ENCODE data around the gene METTL24. TPM values are rescaled to one million over a fixed set of nuclear protein-coding genes. Genes with fewer than 3 reads are reported as not detected.
A peak's percentile ranks its signal among the peaks of the same experiment; 100 is the strongest.

METTL24 gene
- total RNA-seq, 2 experiments from 2014 or later: not detected

DNA sequence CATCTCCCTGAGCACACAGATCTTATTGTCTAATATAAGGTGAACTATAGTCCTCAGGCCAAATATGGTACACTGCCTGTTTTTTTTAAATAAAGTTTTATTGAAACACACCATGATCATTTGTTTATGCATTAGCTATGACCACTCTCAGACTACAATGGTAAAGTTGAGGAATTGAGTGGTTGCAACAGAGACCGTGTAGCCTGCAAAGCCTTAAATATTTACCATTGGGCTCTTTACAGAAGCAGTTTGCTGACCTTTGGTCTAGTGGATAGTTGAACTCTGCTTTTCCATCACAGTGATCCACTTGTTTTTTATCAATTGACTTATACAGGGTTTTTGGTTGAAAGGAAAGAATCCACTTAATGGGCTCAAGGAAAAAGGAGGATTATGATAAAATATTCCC, 27.3 kb upstream of the METTL24 start:
- POLR2A ChIA-PET: no interaction called here
- no peak overlapping the region for H3K27ac Mint-ChIP-seq
- no peak overlapping the region for H3K4me3 Mint-ChIP-seq

DNA sequence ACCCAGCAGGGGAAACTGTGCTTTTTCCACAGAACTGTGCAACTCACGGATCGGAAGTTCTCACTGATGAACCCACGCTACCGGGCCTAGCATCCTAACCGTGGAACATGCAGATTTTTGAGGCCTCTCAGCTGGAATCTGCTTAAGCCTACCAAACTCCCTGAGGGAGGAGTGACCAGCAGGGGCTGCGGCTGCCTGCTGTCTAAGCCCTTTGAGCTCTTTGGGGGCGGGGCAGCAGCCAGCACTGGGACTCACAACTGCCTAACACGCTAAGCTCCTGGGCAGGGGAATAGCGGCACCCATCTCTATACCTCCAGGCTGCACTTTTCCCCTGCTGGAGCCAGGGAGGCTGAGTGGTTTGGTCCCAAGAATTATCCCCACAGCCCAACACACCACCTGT, 20.4 kb upstream of the METTL24 start:
- H3K4me3 Mint-ChIP-seq: no peak overlapping the region
- peaks cover 5% of the 10 kb centered on the region for H3K9me3 Mint-ChIP-seq
- no peaks in the 10 kb centered on the region for H3K4me1 Mint-ChIP-seq
- no peaks in the 10 kb centered on the region for H3K36me3 Mint-ChIP-seq (ENCODE audit: low read depth)
- CTCF ChIA-PET: interaction anchor here (0.6 kb wide), 1 partner anchor 39 kb away, joined by 3 read pairs; no protein-coding TSS in a partner anchor
- DNase-seq: no peak
- POLR2A ChIA-PET: no interaction called here
- no peak overlapping the region for H3K27ac Mint-ChIP-seq
- peaks cover 7% of the 10 kb centered on the region for H3K27me3 Mint-ChIP-seq

More for the DNA sequence above, 27.3 kb upstream of the METTL24 start:
- DNase-seq: no peak
- CTCF ChIA-PET: no interaction called here
- Mint-ChIP-seq H3K27me3 (peaks cover 5% of the 10 kb centered on the region), H3K9me3 (peaks cover 5% of the 10 kb centered on the region), H3K36me3 (ENCODE audit: low read depth) (no peaks in the 10 kb centered on the region), H3K4me1 (peaks cover 16% of the 10 kb centered on the region)

DNA sequence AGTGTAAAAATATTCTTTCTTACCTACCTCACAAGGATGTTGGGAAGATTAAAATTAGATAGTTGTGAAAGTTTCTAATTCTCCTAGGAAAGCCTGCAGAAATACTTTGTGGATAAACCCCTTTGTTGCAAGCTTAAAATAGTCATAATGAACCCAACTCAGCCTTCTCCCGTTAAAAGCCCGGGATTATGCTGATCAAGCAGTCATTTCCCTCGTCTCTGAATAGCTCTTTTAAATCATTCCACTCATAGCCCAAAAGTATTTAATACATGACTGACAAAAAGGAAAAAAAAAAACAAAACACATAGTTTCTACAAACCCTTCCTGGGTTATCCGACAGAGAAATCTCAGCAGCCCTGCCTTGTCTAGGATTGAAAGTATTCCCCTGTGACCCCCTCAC, 10.9 kb upstream of the METTL24 start:
- ChIA-PET CTCF (no interaction called here), POLR2A (interaction anchor here (0.6 kb wide), 1 partner anchor 22 kb away, joined by 3 read pairs; no protein-coding TSS in a partner anchor)
- no peak overlapping the region for H3K4me3 Mint-ChIP-seq
- DNase-seq: no peak
- peaks cover 16% of the 10 kb centered on the region for H3K4me1 Mint-ChIP-seq
- H3K27ac Mint-ChIP-seq: no peak overlapping the region
- H3K9me3 Mint-ChIP-seq: no peaks in the 10 kb centered on the region
- H3K36me3 Mint-ChIP-seq (ENCODE audit: low read depth): no peaks in the 10 kb centered on the region
- H3K27me3 Mint-ChIP-seq: peaks cover 10% of the 10 kb centered on the region

DNA sequence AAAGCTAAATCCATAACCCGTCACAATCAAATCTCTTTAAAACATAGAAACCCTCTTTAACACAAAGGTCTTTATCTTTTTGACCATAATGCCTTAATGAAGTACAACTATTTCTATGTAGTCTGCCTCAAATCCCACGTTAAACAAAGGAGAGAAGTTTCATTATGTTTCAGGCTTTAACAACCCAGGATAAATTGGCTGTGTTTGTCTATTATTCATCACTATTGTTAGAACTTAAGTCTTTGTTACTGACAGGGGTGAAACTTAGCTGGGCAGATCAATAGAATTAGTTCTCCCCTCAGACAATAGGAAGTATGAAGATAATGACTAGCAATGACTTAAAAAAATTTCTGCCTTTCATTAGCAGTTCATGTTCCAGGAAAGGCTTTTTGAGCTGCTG, 10.1 kb upstream of the METTL24 start:
- CTCF ChIA-PET: no interaction called here

DNA sequence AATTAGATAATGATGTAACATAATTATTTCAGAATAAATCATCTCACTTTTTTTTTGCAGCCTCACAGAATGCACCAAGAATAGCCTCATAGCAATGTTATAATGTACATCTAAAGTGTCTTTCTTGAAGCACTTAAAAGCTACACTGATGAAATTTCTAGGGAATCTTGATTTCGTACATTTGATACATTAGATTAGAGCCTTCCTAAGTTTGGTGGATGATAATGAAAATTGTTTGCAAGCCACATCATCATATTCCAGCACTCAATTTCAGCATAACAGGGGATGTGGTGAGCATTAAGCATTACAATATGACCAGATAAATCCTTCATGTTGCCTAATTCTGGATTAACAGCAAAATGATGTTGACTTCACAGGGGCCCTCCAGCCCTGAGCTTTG, 9.7 kb upstream of the METTL24 start:
- ChIA-PET CTCF (no interaction called here), POLR2A (no interaction called here)
- no peaks in the 10 kb centered on the region for H3K9me3 Mint-ChIP-seq
- H3K36me3 Mint-ChIP-seq (ENCODE audit: low read depth): no peaks in the 10 kb centered on the region
- H3K27ac Mint-ChIP-seq: no peak overlapping the region
- H3K4me1 Mint-ChIP-seq: peaks cover 16% of the 10 kb centered on the region
- H3K27me3 Mint-ChIP-seq: peaks cover 10% of the 10 kb centered on the region
- no peak for DNase-seq
- H3K4me3 Mint-ChIP-seq: no peak overlapping the region

More for the DNA sequence above, 10.1 kb upstream of the METTL24 start:
- Mint-ChIP-seq H3K36me3 (ENCODE audit: low read depth) (no peaks in the 10 kb centered on the region), H3K27ac (no peak overlapping the region), H3K9me3 (no peaks in the 10 kb centered on the region), H3K4me3 (no peak overlapping the region), H3K27me3 (peaks cover 10% of the 10 kb centered on the region), H3K4me1 (peaks cover 16% of the 10 kb centered on the region)
- no peak for DNase-seq
- POLR2A ChIA-PET: interaction anchor here (0.6 kb wide), 1 partner anchor 22 kb away, joined by 3 read pairs; no protein-coding TSS in a partner anchor

DNA sequence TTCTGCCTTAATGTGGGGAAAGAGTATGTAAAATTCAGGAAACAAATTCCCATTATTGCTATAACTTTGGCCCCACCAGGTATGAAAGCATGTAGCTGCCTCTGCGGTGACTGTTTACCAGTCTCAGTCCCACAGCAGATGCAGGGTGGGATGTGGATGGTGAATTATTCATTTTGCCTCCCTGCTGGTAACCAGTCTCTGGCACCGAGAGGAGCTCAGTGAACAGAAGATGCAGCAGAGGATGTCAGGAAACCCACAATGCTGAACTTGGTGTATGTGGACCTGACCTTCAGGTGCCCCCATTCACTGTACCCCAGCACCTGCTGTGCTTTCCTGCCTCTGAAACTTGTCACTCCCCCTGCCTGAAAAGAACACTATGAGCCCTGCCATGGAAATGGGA, 8.8 kb upstream of the METTL24 start:
- Mint-ChIP-seq H3K9me3 (no peaks in the 10 kb centered on the region), H3K36me3 (ENCODE audit: low read depth) (no peaks in the 10 kb centered on the region), H3K4me3 (no peak overlapping the region), H3K4me1 (peaks cover 16% of the 10 kb centered on the region), H3K27ac (no peak overlapping the region), H3K27me3 (peaks cover 12% of the 10 kb centered on the region)
- ChIA-PET POLR2A (no interaction called here), CTCF (no interaction called here)
- no peak for DNase-seq

DNA sequence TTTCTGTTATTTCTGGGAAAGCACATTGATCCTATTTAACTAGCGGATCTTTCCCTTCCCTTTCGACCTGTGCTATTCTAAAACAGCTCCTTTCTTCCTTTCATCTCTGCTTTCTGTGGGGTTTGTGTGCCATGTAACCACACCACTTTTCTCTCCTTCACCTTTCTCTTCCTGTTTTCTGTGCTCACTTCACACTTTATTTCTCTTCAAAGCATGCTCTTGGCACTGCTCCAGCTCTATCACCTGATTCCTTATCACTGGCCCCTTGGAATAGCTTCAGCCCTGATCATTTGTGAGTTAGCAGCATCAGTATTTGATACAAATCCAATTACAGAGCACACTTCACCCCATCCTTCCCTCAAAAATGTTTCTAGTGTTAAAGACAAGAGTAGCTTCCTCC, 8.1 kb upstream of the METTL24 start:
- ChIA-PET CTCF (interaction anchor here (1.1 kb wide), 1 partner anchor 21 kb away, joined by 3 read pairs; no protein-coding TSS in a partner anchor), POLR2A (no interaction called here)
- no peak overlapping the region for H3K27ac Mint-ChIP-seq
- DNase-seq: no peak
- H3K4me1 Mint-ChIP-seq: peaks cover 16% of the 10 kb centered on the region
- H3K9me3 Mint-ChIP-seq: no peaks in the 10 kb centered on the region
- no peak overlapping the region for H3K4me3 Mint-ChIP-seq
- H3K27me3 Mint-ChIP-seq: peaks cover 15% of the 10 kb centered on the region
- H3K36me3 Mint-ChIP-seq (ENCODE audit: low read depth): no peaks in the 10 kb centered on the region

DNA sequence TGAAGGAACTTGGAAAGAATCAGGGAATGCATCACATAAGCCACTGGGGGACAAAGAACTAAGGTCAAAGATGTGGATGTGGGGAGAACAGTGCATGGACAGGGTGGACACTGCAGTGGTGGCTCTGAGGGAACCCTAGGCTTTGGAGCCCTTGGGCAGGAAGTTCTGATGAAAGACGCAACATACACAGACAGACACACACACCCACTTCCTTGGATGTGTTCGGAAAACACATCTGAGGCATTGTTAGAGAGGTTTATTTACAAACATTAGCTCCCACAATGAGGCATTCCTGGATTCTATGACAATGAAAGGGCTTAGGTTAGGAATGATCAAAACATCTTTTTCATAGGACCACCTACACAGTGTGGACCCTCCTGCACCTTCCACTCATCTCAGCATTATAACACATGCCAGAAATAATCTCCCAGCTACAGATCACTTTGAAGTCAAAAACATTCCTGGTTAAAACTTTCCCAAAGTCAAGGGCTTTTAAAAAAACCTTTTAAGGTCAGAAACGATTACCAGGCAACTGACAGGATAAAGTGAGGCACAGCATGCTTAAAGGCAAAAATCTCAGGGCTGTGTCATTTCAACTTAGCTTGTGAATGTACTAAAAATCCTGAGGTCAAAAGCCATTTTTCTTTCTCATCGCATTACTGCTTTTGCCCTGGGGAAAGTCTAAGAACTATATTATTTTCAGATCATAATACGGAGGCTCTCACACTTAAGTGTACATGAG, 6.4 kb upstream of the METTL24 start:
- Mint-ChIP-seq H3K9me3 (no peaks in the 10 kb centered on the region), H3K36me3 (ENCODE audit: low read depth) (no peaks in the 10 kb centered on the region), H3K27me3 (peaks cover 22% of the 10 kb centered on the region), H3K4me1 (peaks cover 16% of the 10 kb centered on the region), H3K27ac (no peak overlapping the region), H3K4me3 (no peak overlapping the region)
- CTCF ChIA-PET: no interaction called here
- POLR2A ChIA-PET: no interaction called here
- no peak for DNase-seq

DNA sequence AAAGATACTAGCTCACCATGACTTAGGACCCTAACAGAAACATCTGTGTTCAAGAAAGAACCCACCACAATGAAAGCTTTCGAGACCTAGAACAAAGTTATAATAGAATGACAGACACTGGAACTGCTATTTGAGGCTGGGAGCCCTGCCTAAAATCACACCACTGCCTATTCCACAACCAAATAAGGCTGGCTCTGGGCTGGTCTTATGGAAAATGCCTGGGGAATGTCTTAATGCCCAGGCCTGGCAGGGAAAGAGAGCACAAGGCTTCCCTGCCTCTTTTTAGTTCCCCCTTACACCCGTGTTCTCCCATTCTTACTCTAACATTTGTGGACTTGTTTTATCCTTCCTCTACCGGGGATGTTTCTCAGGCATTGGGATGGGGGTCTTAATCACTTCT, 5.6 kb upstream of the METTL24 start:
- no peak for DNase-seq
- ChIA-PET POLR2A (no interaction called here), CTCF (no interaction called here)
- H3K27ac Mint-ChIP-seq: no peak overlapping the region
- no peak overlapping the region for H3K4me3 Mint-ChIP-seq
- H3K27me3 Mint-ChIP-seq: peaks cover 27% of the 10 kb centered on the region
- no peaks in the 10 kb centered on the region for H3K9me3 Mint-ChIP-seq
- H3K4me1 Mint-ChIP-seq: peaks cover 17% of the 10 kb centered on the region
- H3K36me3 Mint-ChIP-seq (ENCODE audit: low read depth): peaks cover under 1% of the 10 kb centered on the region

DNA sequence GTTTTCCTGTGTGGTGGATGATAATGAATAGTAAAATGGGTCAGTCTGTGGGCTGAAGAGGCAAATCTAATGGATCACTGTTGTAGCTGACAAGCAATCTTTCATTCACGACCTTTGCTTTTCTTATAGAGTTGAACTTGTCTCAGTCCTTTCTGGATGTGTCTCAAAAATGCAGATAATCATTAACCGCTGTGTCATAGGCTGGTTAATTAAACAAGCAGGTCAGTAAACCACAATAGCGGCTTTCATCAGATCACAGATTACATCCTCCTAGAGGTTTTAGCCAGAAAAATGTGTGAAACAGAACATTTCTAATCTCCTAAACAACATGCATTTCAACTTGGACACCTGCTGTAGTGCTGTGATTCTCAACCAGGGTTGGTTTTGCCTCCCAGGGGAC, 2.5 kb upstream of the METTL24 start:
- POLR2A ChIA-PET: no interaction called here
- CTCF ChIA-PET: no interaction called here
- DNase-seq: no peak
- H3K36me3 Mint-ChIP-seq (ENCODE audit: low read depth): peaks cover 2% of the 10 kb centered on the region
- no peak overlapping the region for H3K27ac Mint-ChIP-seq
- H3K27me3 Mint-ChIP-seq: peaks cover 47% of the 10 kb centered on the region
- H3K4me1 Mint-ChIP-seq: peaks cover 13% of the 10 kb centered on the region
- H3K4me3 Mint-ChIP-seq: no peak overlapping the region
- no peaks in the 10 kb centered on the region for H3K9me3 Mint-ChIP-seq

DNA sequence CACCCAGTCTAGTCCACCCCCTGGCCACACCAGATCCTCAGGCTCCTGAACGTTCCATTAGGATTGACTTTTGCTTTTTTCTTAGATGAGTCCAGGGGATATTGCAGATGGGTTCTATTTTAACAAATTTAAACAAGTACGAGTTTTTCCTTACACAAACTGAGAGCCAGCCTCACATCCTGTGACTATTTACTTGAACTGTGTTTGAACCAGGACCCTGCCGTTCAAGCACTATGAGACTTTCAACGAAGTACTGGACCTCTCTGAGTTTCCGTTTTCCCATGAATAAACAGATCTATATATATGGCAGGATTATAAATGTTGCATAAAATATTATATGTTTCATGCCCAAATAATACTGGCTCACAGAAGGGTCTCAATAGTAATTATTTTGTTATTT, 1.4 kb upstream of the METTL24 start:
- Mint-ChIP-seq H3K4me1 (peaks cover 13% of the 10 kb centered on the region), H3K36me3 (ENCODE audit: low read depth) (peaks cover 2% of the 10 kb centered on the region), H3K9me3 (no peaks in the 10 kb centered on the region), H3K4me3 (peak overlapping the region; percentile 23), H3K27ac (no peak overlapping the region), H3K27me3 (peaks cover 50% of the 10 kb centered on the region)
- ChIA-PET CTCF (no interaction called here), POLR2A (no interaction called here)
- no peak for DNase-seq

DNA sequence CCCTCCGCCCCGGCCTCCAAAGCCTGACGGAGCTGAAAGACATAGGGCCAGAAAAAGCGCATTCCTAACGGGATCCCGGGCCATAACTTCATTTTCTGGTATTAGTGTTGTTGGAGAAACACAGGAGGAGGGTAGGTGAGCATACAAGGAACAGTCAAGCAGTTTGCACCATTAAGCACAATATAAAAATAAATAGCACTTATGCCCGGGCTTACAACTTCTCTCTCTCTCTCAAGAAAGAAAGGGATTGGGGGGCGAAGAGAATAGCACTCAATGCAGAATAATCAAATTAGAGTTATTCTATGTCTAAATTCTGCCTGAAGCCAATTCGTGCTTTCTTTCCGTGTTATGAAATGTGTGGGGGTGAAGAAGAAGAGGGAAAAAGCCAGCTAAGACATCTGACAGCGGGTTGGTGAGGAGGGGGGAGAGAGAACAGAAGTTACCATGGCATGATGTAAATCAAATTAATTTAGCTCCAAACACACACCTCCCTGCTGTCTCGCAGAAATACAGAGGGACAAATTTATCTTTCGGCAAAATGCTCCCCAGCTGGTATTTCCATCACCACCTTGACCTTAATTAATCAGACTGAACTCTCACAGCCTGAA, 508 bp upstream of the METTL24 start:
- Mint-ChIP-seq H3K9me3 (no peaks in the 10 kb centered on the region), H3K36me3 (ENCODE audit: low read depth) (peaks cover 2% of the 10 kb centered on the region), H3K27me3 (peaks cover 54% of the 10 kb centered on the region), H3K4me3 (no peak overlapping the region), H3K27ac (no peak overlapping the region), H3K4me1 (peaks cover 13% of the 10 kb centered on the region)
- CTCF ChIA-PET: no interaction called here
- DNase-seq: no peak
- POLR2A ChIA-PET: no interaction called here

DNA sequence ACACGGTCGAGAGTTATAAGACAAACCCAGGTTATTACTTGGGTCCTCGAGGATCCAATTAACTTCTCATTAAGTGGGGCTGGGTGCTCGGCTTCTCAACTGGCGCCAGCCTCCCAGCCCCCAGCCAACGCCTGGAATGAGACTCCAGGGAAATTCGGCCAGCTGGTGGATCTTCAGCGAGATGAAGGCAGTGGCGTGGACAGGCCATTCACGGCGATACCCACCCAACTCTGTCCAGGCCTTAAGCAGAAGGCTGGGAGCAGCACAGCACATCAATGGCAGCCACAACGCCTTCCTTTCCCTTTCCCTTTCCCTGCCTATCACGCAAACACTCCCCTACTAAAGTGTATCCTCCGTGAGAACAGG, 868 bp downstream of the METTL24 start:
- Mint-ChIP-seq H3K27me3 (peaks cover 52% of the 10 kb centered on the region), H3K4me3 (peak overlapping the region; percentile 75), H3K36me3 (ENCODE audit: low read depth) (peaks cover 2% of the 10 kb centered on the region), H3K9me3 (no peaks in the 10 kb centered on the region), H3K27ac (no peak overlapping the region), H3K4me1 (peaks cover 13% of the 10 kb centered on the region)
- ChIA-PET CTCF (no interaction called here), POLR2A (no interaction called here)
- DNase-seq: no peak

DNA sequence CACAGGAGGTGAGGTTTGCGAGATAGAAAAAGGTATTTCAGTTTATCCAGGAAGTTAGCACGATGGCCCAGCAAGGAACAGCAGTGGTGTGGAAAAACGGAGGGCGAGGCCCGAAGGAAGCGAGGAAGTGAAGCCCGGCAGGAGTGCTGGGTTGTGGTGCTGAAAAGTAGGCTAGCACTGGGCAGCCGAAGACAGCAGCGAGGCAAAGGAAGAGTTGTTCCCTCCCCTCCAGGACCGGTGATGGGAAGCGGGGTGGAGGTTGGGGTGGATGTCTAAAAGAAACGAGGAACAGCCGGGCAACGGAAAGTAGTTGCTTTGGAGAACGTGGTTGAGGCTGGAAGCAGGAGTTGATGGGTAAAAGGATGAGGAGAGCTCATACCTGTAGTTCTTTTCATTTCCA, 1.4 kb downstream of the METTL24 start:
- Mint-ChIP-seq H3K9me3 (no peaks in the 10 kb centered on the region), H3K4me3 (peak overlapping the region; percentile 23), H3K27me3 (peaks cover 52% of the 10 kb centered on the region), H3K4me1 (peaks cover 13% of the 10 kb centered on the region), H3K36me3 (ENCODE audit: low read depth) (peaks cover 2% of the 10 kb centered on the region), H3K27ac (no peak overlapping the region)
- ChIA-PET POLR2A (no interaction called here), CTCF (no interaction called here)
- no peak for DNase-seq
